NK-92 treated with Interleukin-12 subunit alpha and Interleukin-12 subunit beta, amount 100 ng/mL, for 24 hours (cell line): ENCODE measurements around the gene PKP4.

ENCODE experiments used
- DNase-seq: peaks from one replicate; lab custom pipeline; 2025; lab: John Stamatoyannopoulos, UW

PKP4 gene

GRCh38 chr2:158718851-158719250, 262.1 kb downstream of the PKP4 start:
- no peak for DNase-seq

GRCh38 chr2:158719403-158719802, 262.7 kb downstream of the PKP4 start:
- no peak for DNase-seq

- DNase-seq = no peak
Measured at GRCh38 chr2:158722266-158723105, 265.7 kb downstream of the PKP4 start.

- no peak for DNase-seq
Measured at GRCh38 chr2:158723181-158723838, 266.6 kb downstream of the PKP4 start.

- no peak for DNase-seq
Measured at GRCh38 chr2:158723921-158724802, 267.4 kb downstream of the PKP4 start.

- DNase-seq = no peak
Measured at GRCh38 chr2:158724803-158725381, 268.1 kb downstream of the PKP4 start.

GRCh38 chr2:158725441-158725891, 268.7 kb downstream of the PKP4 start:
- DNase-seq = no peak

- DNase-seq = no peak
Measured at GRCh38 chr2:158726911-158727592, 270.3 kb downstream of the PKP4 start.

- DNase-seq = no peak
Measured at GRCh38 chr2:158728422-158728821, 271.7 kb downstream of the PKP4 start.

- no peak for DNase-seq
Measured at GRCh38 chr2:158729451-158729850, 272.7 kb downstream of the PKP4 start.

- no peak for DNase-seq
Measured at GRCh38 chr2:158729873-158730620, 273.3 kb downstream of the PKP4 start.

GRCh38 chr2:158730621-158731140, 273.9 kb downstream of the PKP4 start:
- no peak for DNase-seq

GRCh38 chr2:158731386-158731785, 274.6 kb downstream of the PKP4 start:
- DNase-seq = no peak
